Nephron (organoid): ENCODE data around the gene TCERG1L.

Experiments
- H3K27ac Mint-ChIP-seq, 3 experiments: 2 replicates each; pipeline ENCODE4 v1.8.0; 2020; ENCODE audit warnings: mixed read lengths in 3 of 3, mild to moderate bottlenecking in 2 of 3, moderate library complexity in 1 of 3
- H3K27me3 Mint-ChIP-seq: 2 replicates; pipeline ENCODE4 v1.8.0; 2021; ENCODE audit warnings: low read depth, mild to moderate bottlenecking, moderate library complexity, mixed read lengths
- H3K36me3 Mint-ChIP-seq: 2 replicates; pipeline ENCODE4 v1.8.0; 2020; ENCODE audit warnings: low read depth, mixed read lengths
- H3K4me1 Mint-ChIP-seq: 2 replicates; pipeline ENCODE4 v1.8.0; 2020; ENCODE audit warnings: mixed read lengths
- H3K4me3 Mint-ChIP-seq, 3 experiments: 2 replicates each; pipeline ENCODE4 v1.8.0; 2020; ENCODE audit warnings: mild to moderate bottlenecking in 3 of 3, mixed read lengths in 3 of 3, moderate library complexity in 2 of 3
- H3K9me3 Mint-ChIP-seq: 2 replicates; pipeline ENCODE4 v1.8.0; 2020; ENCODE audit warnings: mixed read lengths
- TF ChIP-seq, protein P1 (sequence below), 3 experiments: fragments of 200-600 bp; sonication (generic); IDR thresholded peaks; one replicate each; pipeline ENCODE4 v1.5.0; 2021; ENCODE audit warnings: antibody characterized with exemption in 3 of 3; ENCODE audit not compliant: unreplicated experiment in 3 of 3

TCERG1L gene

DNA sequence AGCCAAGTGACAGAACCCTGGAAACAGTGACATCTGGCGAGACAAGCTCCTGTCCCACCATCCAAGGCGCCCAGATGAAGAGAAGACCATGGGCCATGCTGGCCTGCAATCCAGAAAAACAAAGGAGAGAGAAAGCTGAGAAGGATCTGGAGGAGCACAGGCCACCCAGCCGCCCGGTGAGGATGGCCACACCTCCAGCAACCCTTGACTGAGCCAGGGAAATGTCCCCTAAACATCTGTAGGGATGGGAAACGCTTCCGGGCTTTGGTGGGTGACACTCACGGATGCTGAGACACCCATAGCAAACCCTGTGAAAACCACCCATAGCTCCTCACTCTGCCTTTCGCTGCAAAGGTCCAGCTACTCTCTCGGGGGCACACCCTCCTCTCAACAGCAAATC is 32.0 kb downstream of the TCERG1L start:
- no peaks in the 10 kb centered on the region for H3K36me3 Mint-ChIP-seq
- H3K4me3 Mint-ChIP-seq, result no peak overlapping the region
- H3K27me3 Mint-ChIP-seq, result peaks cover 28% of the 10 kb centered on the region
- no peaks in the 10 kb centered on the region for H3K9me3 Mint-ChIP-seq
- TF ChIP-seq, protein P1, sequence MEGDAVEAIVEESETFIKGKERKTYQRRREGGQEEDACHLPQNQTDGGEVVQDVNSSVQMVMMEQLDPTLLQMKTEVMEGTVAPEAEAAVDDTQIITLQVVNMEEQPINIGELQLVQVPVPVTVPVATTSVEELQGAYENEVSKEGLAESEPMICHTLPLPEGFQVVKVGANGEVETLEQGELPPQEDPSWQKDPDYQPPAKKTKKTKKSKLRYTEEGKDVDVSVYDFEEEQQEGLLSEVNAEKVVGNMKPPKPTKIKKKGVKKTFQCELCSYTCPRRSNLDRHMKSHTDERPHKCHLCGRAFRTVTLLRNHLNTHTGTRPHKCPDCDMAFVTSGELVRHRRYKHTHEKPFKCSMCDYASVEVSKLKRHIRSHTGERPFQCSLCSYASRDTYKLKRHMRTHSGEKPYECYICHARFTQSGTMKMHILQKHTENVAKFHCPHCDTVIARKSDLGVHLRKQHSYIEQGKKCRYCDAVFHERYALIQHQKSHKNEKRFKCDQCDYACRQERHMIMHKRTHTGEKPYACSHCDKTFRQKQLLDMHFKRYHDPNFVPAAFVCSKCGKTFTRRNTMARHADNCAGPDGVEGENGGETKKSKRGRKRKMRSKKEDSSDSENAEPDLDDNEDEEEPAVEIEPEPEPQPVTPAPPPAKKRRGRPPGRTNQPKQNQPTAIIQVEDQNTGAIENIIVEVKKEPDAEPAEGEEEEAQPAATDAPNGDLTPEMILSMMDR (IDR thresholded peaks at IDR 0.05; ENCODE audit: unreplicated experiment in 3 of 3), result no peak
- H3K27ac Mint-ChIP-seq, result no peak overlapping the region
- H3K4me1 Mint-ChIP-seq, result no peaks in the 10 kb centered on the region

DNA sequence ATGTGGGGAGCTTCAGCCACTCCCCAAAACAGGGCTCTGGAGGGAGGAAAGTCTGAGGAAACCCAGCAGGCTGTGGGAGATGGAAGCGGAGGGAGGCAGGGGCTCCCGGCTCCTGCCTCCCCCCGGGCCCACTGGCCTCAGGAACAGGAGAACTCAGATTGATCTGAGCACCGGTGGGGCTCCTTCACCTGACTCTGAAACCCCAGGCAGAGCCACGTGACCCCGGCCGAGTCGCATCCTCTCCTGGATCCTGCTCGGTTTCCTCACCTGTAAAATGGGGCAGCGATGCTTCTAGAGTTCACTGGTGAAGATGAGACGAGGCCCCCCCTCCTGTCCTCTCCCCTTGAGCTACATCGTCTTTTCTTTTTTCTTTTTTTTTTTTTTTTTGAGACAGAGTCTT is 33.6 kb downstream of the TCERG1L start:
- no peaks in the 10 kb centered on the region for H3K4me1 Mint-ChIP-seq
- no peaks in the 10 kb centered on the region for H3K9me3 Mint-ChIP-seq
- peaks cover 28% of the 10 kb centered on the region for H3K27me3 Mint-ChIP-seq
- no peak overlapping the region for H3K27ac Mint-ChIP-seq
- TF ChIP-seq, protein P1 (IDR thresholded peaks at IDR 0.05; ENCODE audit: unreplicated experiment in 3 of 3), result no peak
- H3K4me3 Mint-ChIP-seq, result no peak overlapping the region
- H3K36me3 Mint-ChIP-seq, result no peaks in the 10 kb centered on the region

DNA sequence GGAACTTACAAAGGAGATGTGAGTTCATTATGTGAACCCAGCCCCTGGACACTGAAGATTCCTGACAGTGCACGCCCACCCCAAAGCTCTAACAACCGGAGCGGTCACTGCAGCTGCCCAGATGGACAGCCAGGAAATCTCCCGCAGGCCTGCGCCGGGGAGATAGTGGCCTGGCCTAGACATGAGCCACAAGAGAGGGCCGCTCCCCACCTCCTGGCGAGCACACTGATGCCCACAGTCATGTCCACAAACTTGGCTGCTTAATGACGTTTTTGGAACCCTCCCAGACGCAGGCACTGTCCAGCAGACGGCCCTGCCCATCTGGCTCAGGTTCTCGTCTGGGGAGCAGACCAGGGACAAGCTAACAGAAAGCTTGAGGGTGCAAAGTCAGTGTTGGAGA is 34.2 kb downstream of the TCERG1L start:
- no peak overlapping the region for H3K4me3 Mint-ChIP-seq
- H3K36me3 Mint-ChIP-seq, result no peaks in the 10 kb centered on the region
- H3K27me3 Mint-ChIP-seq, result peaks cover 28% of the 10 kb centered on the region
- TF ChIP-seq, protein P1 (IDR thresholded peaks at IDR 0.05; ENCODE audit: unreplicated experiment in 3 of 3), result no peak
- no peak overlapping the region for H3K27ac Mint-ChIP-seq
- no peaks in the 10 kb centered on the region for H3K9me3 Mint-ChIP-seq
- no peaks in the 10 kb centered on the region for H3K4me1 Mint-ChIP-seq

DNA sequence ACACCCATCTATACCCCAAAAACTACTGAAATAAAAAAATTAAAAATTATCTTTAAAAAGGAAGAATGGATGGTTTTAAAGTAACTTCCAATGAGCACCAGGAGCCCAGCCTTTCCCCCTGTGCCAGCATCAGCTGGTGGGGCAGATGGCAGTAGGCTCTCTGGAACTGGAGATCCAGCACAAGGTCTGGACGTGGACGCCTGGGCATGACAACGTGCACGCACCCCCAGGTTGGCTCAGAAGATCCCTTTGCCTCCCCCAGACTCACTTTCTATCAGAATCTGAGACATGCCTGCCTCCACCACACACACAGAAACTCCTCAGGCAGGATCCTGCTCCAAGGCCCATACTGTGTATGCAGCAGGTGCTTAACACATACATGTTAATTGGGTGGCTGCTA is 35.8 kb downstream of the TCERG1L start:
- TF ChIP-seq, protein P1 (IDR thresholded peaks at IDR 0.05; ENCODE audit: unreplicated experiment in 3 of 3), result no peak
- Mint-ChIP-seq H3K27ac (no peak overlapping the region), H3K36me3 (no peaks in the 10 kb centered on the region), H3K27me3 (peaks cover 23% of the 10 kb centered on the region), H3K4me3 (no peak overlapping the region), H3K9me3 (no peaks in the 10 kb centered on the region), H3K4me1 (no peaks in the 10 kb centered on the region)

DNA sequence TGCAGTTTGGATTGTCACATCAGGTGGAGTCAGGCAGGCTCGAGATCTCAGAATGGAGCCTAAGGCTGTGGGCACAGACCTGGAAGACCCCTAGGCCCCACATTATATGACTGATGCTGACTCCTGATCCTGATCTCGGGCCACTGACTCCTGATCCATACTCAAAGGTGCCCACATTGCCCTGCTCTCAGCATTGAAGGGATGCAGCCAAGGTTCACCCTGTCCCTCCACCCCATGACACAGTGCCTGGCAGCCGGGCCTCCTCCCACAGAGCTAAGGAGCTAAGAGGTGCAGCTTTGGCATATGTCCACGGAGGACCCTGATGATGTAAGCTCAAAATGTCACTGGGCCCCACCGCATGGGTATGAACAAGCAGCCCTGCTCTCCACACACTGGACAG is 36.6 kb downstream of the TCERG1L start:
- Mint-ChIP-seq H3K27me3 (peaks cover 24% of the 10 kb centered on the region), H3K27ac (no peak overlapping the region), H3K4me1 (peaks cover 6% of the 10 kb centered on the region), H3K36me3 (no peaks in the 10 kb centered on the region), H3K9me3 (no peaks in the 10 kb centered on the region), H3K4me3 (no peak overlapping the region)
- TF ChIP-seq, protein P1 (IDR thresholded peaks at IDR 0.05; ENCODE audit: unreplicated experiment in 3 of 3), result no peak

DNA sequence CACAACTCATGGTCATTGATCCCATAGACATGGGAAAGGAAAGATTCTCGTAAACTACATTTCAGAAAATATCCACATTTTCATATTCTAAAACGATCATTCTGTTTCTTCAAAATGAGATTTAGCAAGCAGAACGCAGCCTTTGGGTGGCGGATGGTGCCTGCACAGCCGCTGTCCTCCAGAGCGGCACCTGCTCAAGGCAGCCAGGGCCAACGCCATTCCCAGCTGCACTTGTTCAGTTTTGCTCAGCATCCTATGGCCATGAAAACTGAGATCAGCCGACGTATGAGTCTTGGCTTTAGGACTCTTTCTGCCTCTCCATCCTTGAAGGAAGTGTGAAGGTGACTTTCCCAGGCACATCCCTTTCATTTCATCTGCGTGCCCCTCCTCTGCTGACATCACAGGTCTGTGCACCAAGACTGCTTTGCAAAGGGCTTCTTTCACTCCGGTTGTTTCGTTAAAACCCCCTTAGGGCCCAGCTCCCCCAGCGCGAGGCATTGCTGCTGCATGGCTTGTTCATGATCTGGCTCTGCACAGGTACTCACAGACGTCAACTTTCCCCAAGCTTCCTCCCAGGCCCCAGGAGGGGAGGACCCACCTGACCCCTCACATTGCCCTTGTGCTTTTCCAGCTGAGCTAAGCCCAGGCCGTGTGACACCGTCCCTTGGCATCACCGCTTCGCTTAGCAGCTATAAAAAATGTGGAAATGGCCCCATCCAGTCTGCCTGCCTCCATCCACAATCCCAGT is 37.2 kb downstream of the TCERG1L start:
- TF ChIP-seq, protein P1 (IDR thresholded peaks at IDR 0.05; ENCODE audit: unreplicated experiment in 3 of 3), result no peak
- Mint-ChIP-seq H3K27ac (no peak overlapping the region), H3K9me3 (no peaks in the 10 kb centered on the region), H3K36me3 (no peaks in the 10 kb centered on the region), H3K4me3 (no peak overlapping the region), H3K27me3 (peaks cover 24% of the 10 kb centered on the region), H3K4me1 (peaks cover 7% of the 10 kb centered on the region)
